Activated gamma-delta T cell (primary cell): Measurements from ENCODE around the gene PSMD7.
"Not testable (repeated sequence)": the region's sequence is repeated elsewhere in the genome, so short reads cannot be mapped to it uniquely, and the experiment has no call there.

ENCODE experiments used
- DNase-seq: peaks from one replicate; lab custom pipeline; 2025; lab: John Stamatoyannopoulos, UW

The PSMD7 gene

DNA sequence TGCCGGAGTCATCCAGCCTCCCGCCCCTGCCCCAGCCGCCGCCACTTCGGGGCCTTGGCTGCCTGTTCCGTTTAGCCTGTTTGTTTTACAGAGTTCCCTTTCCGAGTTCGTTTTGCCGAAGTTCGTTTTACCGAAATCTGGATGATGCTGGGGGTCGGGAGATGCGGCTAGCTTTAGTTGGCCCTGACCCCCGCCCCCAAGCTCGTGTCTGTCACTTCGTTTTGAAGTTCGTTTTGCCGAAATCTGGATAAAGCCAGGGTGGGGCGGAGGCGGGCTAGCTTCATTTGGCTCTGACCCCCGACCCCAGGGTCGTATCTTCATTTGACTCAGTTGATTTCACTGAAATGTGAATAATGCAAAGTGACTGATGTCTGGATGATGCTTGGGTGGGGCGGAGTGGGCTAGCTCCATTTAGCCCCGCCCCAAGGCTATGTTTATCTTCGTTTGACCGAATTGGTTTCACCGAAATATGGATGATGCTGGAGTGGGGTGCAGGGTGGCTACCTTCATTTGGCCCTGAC is 591 bp downstream of the PSMD7 start:
- DNase-seq: no peak

DNA sequence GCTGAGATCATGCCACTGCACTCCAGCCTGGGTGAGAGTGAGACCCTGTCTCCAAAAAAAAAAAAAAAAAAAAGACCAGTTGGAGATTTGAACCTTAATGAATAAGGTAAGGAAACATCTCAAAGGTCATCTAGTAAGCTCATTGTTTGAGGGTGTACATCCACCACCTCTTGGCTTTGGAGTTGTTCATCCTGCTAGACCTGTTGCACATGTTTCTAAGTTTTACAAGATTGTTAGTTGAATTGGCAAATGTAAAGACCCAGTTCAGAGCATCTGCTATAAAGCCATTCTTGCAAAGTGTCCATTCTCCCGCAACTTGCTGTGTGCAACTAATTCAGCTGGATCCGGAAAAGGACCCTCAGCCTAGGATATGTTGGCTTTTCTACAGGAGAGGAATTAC is 1.5 kb downstream of the PSMD7 start:
- no peak for DNase-seq

DNA sequence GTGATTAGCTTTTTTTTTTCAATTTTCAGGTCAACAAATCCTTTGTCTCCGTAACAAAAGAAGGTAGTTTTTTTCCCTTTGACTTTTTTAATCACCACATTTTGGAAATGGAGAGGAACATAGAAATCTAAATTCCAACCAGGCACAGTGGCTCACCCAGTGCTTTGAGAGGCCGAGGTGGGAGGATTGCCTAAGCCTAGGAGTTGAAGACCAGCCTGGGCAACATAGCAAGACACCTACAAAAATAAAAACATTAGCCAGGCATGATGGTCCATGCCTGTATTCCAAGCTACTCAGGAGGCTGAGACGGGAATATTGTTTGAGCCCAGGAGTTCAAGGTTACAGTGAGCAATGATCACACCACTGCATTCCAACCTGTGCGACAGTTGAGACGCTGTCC is 5.7 kb downstream of the PSMD7 start:
- DNase-seq: no peak

DNA sequence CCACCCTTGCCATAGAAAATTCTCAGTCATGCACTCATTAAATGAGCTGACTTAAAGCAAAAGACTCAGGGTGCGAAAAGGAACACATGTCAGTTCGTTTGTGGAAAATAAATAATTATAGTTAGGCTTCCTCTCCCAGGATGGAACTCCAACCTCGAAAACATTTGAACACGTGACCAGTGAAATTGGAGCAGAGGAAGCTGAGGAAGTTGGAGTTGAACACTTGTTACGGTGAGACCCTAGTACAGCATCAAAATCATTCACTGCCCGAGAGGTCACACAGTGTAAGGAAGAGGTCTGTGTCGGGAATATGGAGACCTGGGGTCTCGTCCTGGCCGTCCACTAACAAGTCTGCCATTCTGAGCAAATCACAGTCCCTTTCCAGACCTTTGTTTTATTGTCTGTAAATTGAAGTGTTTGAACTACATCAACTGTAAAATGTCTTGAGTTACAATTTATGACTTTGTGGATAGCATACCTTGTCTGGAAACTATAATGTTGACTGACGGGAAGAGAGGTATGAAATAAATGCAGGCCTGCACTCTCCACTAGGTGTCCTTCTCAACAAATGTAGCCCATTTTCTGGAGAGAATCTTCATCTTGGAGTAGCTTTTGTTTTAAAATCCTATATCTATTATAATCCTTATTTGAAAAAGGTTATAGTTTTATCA is 7.7 kb downstream of the PSMD7 start:
- no peak for DNase-seq

DNA sequence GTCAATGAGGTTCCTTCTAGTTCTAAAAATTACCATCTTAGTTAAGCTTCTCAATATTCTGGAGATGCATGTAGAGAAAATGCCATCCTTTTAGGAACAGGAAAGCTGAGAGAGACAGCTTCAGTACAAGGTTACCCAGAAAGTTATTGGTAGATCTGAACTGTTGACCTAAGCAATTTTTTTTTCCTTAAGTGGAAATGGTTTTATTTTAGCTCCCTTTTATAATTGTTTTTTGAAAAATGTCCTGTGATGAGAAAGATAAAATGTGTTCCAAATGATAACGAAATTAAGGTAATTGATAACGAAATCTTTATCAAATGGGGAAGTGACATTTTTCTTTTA is 8.2 kb downstream of the PSMD7 start:
- no peak for DNase-seq

DNA sequence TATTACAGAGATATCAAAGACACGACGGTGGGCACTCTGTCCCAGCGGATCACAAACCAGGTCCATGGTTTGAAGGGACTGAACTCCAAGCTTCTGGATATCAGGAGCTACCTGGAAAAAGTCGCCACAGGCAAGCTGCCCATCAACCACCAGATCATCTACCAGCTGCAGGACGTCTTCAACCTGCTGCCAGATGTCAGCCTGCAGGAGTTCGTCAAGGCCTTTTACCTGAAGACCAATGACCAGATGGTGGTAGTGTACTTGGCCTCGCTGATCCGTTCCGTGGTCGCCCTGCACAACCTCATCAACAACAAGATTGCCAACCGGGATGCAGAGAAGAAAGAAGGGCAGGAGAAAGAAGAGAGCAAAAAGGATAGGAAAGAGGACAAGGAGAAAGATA is 8.7 kb downstream of the PSMD7 start:
- DNase-seq: no peak

DNA sequence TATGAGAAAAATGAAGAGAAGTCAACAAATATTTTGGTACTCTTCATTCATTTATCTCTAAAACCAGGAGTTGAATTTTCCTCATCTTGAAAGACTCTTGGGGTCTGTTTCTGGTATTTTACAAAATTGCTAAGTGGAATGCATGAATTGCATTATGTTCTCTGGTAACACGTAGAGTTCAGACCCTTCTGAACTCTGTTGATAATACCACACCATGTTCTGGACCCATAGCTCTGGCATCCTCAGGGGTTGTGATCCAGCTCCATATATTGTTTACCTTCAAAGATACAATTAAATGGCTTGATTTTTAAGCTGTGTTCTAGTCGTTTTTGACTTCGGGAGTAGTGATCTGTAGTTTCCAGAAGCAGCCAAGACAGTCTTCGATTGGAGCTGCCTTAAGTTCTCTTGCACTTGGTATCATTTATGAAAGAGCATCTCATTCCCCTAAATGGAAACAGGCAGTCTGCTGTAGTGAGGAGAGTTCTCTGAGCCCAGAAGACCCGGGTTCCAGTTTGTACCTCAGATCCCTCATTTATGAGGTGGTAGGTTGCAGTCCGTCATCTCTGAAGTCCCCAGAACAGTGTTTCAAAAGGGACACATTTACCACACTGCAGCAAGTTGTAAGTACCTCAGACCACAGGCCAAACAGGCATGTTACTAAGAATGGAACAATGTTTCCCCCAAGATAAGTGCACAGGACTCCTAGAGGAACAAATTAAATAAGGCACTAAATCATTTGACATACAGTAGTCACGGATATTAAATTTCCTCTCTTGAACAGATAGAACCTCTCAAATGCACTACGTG is 9.6 kb downstream of the PSMD7 start:
- DNase-seq: no peak

DNA sequence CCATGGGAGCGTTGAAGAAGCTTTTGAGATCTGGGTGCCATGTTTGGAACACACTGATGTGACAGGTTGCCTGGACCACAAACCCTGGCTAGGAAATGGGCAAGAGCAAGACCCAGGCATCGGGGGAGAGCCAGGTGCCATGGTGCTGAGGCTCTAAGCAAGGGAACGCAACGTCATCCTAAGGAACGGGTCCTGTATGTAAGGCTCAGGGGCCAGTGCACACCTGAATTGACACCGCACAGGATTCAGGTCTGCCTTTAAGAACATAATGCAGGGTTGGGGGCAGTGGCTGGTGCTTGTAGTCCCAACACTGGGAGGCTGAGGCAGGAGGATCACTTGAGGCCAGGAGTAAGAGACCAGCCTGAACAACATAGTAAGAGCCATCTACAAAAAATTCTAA is 10.8 kb downstream of the PSMD7 start:
- DNase-seq: no peak

DNA sequence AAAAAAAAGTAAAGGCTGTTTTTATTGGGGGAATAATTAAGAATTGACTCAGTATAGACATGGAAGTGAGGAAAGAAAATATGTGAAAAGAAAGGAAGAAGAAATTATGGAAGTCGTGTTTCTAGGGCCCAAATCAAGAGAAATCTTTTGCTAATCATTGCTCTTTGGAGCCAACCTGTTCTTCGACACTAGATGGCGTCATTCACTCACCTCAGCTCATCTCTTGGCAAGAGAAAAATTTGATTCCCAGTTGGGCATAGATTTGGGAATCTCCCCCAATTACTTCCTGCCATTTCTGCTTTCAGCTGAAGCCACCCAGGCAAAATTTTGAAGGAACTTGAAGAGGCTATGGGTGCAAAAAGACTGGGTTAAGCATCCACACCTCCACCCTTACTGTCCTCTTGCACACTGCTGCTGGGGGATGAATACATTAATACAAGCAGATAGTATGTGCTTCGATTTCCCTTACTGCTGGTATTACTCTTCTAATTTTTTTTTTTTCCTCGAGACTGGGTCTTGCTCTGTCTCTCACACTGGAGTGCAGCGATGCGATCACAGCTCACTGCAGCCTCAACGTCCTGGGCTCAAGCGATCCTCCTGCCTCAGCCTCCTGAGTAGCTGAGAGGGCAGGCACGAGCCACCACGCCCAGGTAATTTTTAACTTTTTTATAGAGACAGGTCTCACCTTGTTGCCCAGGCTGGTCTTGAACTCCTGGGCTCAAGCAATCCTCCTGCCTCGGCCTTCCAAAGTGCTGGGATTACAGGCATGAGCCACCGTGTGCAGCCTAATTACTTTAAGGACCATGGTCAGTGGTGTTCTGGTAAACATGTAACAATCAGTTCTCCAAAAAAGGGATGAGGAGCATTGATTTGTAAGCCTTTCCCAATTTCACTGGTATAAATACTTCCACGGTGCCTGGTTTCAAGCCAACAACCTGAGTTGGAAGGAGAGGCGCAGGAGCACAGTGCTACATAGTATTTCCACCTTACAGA is 13.5 kb downstream of the PSMD7 start:
- no peak for DNase-seq

DNA sequence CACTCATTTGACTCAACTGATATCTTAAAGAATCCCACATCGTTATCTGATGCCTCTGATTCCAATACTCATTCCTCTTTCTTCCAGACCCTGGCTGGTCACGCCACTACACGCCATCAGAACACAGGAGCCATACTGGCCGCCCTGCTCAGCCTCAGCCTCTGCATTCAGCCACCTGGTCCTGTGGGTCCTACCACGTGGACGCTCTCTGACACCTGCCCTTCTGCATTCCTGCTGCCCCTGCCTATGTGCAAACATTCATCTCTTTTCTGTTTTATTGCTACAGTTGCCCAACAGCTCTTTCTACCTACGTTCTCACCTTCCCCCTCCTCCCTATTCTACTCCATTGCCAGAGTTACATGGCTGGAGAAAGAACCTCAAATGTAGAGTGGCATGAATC is 18.4 kb downstream of the PSMD7 start:
- DNase-seq: no peak

DNA sequence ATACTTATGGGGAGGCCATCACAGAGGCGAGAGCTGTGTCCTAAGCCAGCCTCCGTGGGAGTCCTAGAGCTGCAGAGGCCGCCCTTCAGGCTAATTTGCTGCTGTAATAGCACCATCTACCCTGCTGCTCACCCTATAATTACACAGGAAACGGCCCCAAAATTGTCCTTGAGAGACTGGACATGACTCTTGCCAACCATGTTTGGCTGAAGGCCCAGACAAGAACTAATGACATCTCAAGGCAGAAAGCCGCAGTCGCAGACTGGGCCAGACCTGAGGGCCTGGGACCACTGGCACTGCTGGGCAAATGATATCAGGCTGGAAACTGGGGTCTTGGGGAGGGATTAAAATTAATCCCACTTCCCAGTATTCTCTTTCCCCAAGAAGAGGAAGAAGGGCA is 24.1 kb downstream of the PSMD7 start:
- no peak for DNase-seq

DNA sequence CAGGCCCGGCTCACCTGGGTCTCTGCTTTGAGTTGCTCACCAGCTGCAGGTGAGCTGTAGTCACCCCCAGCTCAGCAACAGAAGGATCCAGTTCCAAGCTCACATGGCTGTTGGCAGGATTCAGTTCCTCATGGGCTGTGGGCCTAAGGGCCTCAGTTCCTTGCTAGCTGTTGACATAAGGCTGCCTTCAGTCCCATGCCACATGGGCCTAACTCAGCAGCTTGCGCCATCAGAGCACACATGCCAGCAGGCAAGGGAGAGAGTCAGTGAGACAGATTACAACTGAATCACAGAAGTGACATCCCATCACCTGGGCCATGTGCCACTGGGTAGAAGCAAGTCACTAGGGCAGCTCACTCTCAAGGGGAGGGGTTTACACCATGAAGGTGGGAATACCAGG is 24.7 kb downstream of the PSMD7 start:
- DNase-seq: no peak

DNA sequence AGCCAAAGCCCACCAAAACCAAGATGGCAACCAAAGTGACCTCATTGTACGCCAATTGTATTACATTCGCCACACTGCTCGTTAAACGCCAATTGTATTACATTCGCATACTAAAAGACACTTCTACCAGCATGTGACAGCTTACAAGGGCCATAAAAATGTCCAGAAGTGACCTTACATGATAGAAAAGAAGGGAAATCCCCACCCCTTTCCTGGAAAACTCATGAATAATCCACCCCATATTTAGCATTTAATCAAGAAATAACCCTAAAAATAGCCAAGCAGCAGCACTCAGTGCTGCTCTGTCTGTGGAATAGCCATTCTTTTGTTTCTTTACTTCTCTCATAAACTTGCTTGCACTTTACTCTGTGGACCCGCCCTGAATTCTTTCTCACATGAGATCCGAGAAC is 25.7 kb downstream of the PSMD7 start:
- DNase-seq: no peak

DNA sequence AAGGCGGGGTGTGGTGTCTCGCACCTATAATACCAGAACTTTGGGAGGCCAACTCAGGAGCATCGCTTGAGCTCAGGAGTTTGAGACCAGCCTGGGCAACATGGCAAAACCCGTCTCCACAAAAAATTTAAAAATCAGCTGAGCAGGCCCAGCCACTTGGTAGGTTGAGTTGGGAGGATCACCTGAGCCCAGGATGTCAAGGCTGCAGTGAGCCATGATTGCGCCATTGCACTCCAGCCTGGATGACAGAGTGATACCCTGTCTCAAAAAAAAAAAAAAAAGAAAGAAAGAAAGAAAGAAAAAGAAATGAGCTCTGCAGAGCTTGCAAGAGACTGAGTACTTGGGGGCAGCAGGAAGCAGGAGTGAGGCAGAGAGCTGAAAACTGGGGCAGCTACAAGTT is 28.2 kb downstream of the PSMD7 start:
- not testable (repeated sequence) for DNase-seq

DNA sequence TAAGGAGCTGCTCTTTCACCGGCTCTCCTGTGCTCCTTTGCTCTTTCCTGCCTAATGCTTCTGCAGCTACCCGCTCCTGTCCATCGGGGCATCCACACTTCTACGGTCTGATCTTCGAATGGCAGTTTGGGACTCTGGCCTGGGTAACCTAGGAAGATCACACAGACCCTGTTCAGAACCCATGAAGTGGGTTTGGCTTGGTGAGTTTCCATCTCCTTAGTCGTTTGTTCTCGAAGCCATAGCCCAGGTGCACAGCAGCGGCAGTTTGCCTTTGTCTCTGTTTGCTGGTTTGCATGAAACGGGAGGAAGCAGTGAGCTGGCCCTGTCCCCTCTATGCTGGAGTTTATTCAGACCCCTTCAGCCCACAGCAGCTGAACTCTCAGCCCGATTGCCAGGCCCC is 29.0 kb downstream of the PSMD7 start:
- DNase-seq: no peak

DNA sequence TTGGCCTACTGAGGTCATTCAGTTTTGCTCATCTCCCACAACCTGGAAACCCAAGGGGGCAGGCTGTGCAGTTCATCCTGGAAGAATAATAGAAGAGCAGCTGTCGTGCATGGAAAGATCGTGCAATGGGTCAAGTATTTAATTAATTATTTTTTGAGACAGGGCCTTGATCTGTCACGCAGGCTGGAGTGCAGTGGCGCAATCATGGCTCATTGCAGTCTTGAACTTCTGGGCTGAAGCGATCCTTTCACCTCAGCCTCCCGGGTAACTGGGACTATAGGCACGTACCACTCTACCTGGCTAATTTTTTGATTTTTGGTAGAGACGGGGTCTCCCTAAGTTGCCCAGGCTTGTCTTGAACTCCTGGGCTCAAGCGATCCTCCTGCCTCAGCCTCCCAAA is 31.7 kb downstream of the PSMD7 start:
- DNase-seq: not testable (repeated sequence)

DNA sequence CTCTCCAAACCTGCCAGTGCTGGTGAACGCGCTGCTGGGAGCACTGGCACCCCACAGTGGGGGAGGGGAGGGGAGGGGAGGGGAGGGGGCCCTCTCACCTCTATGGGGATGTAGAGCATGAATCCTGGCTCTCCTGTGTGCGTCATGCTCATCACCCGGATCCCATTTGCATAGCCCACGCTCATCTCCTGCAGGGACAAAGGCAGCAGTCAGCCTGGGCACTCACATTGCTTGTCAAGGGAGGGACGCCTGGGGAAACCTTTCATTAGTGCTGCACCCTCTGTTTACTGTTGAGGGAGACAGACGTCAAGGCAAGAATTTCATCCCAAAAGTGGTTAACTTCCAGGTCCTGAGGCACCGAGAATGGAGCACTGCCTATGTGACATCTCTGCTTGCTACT is 35.9 kb downstream of the PSMD7 start:
- not testable (repeated sequence) for DNase-seq

DNA sequence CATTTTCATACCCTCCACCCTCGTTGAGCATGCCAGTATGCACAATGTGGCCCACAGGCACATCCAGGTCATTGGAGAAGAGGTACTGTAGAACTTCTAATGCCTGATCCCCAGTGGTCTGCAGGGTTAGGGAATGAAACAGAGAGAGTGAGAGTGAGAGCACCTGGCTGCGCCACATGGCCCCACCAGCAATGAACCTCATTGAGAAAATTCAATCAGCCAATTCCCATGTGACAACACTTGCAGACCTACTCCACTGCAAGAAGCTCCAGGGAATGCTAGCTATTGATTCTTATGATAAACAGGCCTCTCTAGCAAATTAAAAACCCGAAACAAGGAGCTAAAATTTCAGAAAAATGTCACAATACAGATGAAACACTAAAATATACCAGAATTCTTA is 40.9 kb downstream of the PSMD7 start:
- DNase-seq: not testable (repeated sequence)

DNA sequence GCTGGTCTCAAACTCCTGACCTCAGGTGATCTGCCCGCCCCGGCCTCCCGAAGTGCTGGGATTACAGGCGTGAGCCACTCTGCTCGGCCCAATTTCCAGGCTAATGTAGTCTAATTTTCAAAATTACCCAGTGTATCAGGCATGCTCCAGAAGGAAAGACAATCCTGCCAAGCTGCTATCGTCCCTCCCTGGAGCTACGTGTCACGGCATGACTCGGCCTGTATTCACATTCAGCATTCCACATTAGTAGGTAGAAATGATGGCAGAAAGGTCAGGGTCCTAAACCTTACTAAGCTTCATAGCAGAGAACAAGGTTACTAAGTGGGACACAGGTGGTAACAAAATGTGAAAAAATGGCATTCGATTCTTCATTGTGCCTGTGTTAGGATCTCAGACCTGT is 42.6 kb downstream of the PSMD7 start:
- DNase-seq: not testable (repeated sequence)

DNA sequence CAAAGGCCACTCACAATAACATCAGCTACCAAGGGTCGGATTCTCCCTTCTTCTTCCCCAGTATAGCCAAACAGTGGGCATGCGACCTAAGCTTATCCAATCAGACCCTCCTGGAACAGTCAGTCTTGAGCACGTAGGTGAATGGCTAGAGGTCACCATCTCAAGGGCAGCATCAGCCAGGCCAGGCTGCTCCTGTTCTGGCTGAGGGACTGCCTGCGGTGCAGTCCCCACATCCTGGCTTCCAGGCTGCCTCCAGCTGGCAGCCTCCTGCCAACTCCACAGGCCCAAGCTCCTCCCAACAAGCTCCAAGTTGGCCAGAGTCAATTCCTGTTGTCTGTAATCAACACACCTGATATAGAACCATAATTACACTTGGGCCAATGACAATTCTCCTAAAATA is 56.4 kb downstream of the PSMD7 start:
- not testable (repeated sequence) for DNase-seq
